Neural crest cell (in vitro differentiated cells): ENCODE measurements around the gene MOGAT1. TPM values are rescaled to one million over a fixed set of nuclear protein-coding genes. Genes with fewer than 3 reads are reported as not detected.

Source experiments
- DNase-seq: peaks from one replicate; pipeline ENCODE4 v3.0.0; 2021; ENCODE audit warnings: low read depth, mixed read lengths, low spot score
- H3K27ac Mint-ChIP-seq: one replicate; pipeline ENCODE4 v1.8.0; 2021; ENCODE audit warnings: mild to moderate bottlenecking, mixed read lengths; ENCODE audit not compliant: unreplicated experiment
- H3K27me3 Mint-ChIP-seq: 2 replicates; pipeline ENCODE4 v1.8.0; 2021; ENCODE audit warnings: low read depth, mild to moderate bottlenecking, mixed read lengths
- H3K36me3 Mint-ChIP-seq: 2 replicates; pipeline ENCODE4 v1.8.0; 2021; ENCODE audit warnings: low read depth, mild to moderate bottlenecking, mixed read lengths
- H3K4me1 Mint-ChIP-seq: 2 replicates; pipeline ENCODE4 v1.8.0; 2021; ENCODE audit warnings: mixed read lengths
- H3K4me3 Mint-ChIP-seq: one replicate; pipeline ENCODE4 v1.8.0; 2021; ENCODE audit warnings: mild to moderate bottlenecking, mixed read lengths
- H3K9me3 Mint-ChIP-seq: 2 replicates; pipeline ENCODE4 v1.8.0; 2021; ENCODE audit warnings: mixed read lengths
- CTCF ChIP-seq: fragments of 200-600 bp; sonication (generic); conservative IDR thresholded peaks from 2 replicates; pipeline ENCODE4 v1.5.0; 2021; ENCODE audit warnings: antibody characterized with exemption, mild to moderate bottlenecking
- long read RNA-seq: library from polyadenylated mRNA; unstranded; transcript quantifications from one replicate; pipeline ENCODE4 v2.0.0, GENCODE V29; 2020
- total RNA-seq: library from RNA; stranded (reverse); gene quantifications from 2 replicates; pipeline ENCODE4 v1.2.1, GENCODE V29; 2021

Gene MOGAT1
- total RNA-seq, result 0.30 TPM in 1 of 2 replicates, not detected in the other
- long read RNA-seq, result 0 reads

- no peak for TF ChIP-seq CTCF
- Mint-ChIP-seq H3K4me1 (peaks cover 24% of the 10 kb centered on the region), H3K27me3 (peaks cover 48% of the 10 kb centered on the region), H3K27ac (no peak within 1 kb of the TSS), H3K9me3 (no peaks in the 10 kb centered on the region), H3K4me3 (peak within 1 kb of the TSS; percentile 78), H3K36me3 (no peaks in the 10 kb centered on the region)
- DNase-seq, result peak; percentile 38
These were observed at the start of gene MOGAT1 for GRCh38 chr2:222671259-222672067. MOGAT1 (plus strand) TSS chr2:222671658; CDS start chr2:222671786, 128 bp downstream.

- Mint-ChIP-seq H3K4me3 (no peak overlapping the region), H3K4me1 (no peaks in the 10 kb centered on the region), H3K36me3 (peaks cover 12% of the 10 kb centered on the region), H3K9me3 (no peaks in the 10 kb centered on the region), H3K27ac (no peak overlapping the region), H3K27me3 (no peaks in the 10 kb centered on the region)
- DNase-seq, result no peak
- TF ChIP-seq CTCF, result no peak
These were observed 49.6 kb upstream of the MOGAT1 start for GRCh38 chr2:222621893-222622292.

GRCh38 chr2:222622910-222623309, 48.5 kb upstream of the MOGAT1 start:
- DNase-seq, result no peak
- Mint-ChIP-seq H3K27me3 (no peaks in the 10 kb centered on the region), H3K4me1 (no peaks in the 10 kb centered on the region), H3K9me3 (no peaks in the 10 kb centered on the region), H3K36me3 (peaks cover 20% of the 10 kb centered on the region), H3K27ac (peak overlapping the region; percentile 12), H3K4me3 (no peak overlapping the region)
- no peak for TF ChIP-seq CTCF

GRCh38 chr2:222623756-222624309, 47.6 kb upstream of the MOGAT1 start:
- DNase-seq, result no peak
- no peaks in the 10 kb centered on the region for H3K27me3 Mint-ChIP-seq
- H3K9me3 Mint-ChIP-seq, result no peaks in the 10 kb centered on the region
- TF ChIP-seq CTCF, result no peak
- no peak overlapping the region for H3K27ac Mint-ChIP-seq
- peaks cover 18% of the 10 kb centered on the region for H3K36me3 Mint-ChIP-seq
- H3K4me3 Mint-ChIP-seq, result no peak overlapping the region
- no peaks in the 10 kb centered on the region for H3K4me1 Mint-ChIP-seq

GRCh38 chr2:222627764-222628163, 43.7 kb upstream of the MOGAT1 start:
- H3K4me1 Mint-ChIP-seq, result no peaks in the 10 kb centered on the region

More at GRCh38 chr2:222627764-222628163, 43.7 kb upstream of the MOGAT1 start:
- peaks cover 24% of the 10 kb centered on the region for H3K36me3 Mint-ChIP-seq
- H3K27me3 Mint-ChIP-seq, result no peaks in the 10 kb centered on the region
- no peak overlapping the region for H3K4me3 Mint-ChIP-seq
- no peak for DNase-seq
- H3K9me3 Mint-ChIP-seq, result no peaks in the 10 kb centered on the region
- TF ChIP-seq CTCF, result no peak
- no peak overlapping the region for H3K27ac Mint-ChIP-seq
